Osteoblast (primary cell): ENCODE results near the gene CROCC2. TPM values are rescaled to one million over a fixed set of nuclear protein-coding genes. Genes with fewer than 3 reads are reported as not detected.

Experiments used
- DNase-seq: peaks from one replicate; pipeline ENCODE4 v3.0.0; 2011; ENCODE audit warnings: low spot score, mixed read lengths; ENCODE audit not compliant: insufficient read length; ENCODE audit errors: missing footprints
- H2AFZ ChIP-seq: 2 replicates; pipeline ENCODE4 v1.6.0; 2011; ENCODE audit warnings: mild to moderate bottlenecking, low read length
- H3K27ac ChIP-seq: 2 replicates; pipeline ENCODE4 v1.5.1; 2011; ENCODE audit warnings: mild to moderate bottlenecking, low read depth, low read length, moderate library complexity
- H3K27me3 ChIP-seq: 2 replicates; pipeline ENCODE4 v1.6.0; 2012; ENCODE audit warnings: mild to moderate bottlenecking, control low read depth, inconsistent platforms, low read length, moderate library complexity; ENCODE audit not compliant: insufficient read depth
- H3K36me3 ChIP-seq: 2 replicates; pipeline ENCODE4 v1.5.1; 2011; ENCODE audit warnings: mild to moderate bottlenecking, low read length, control low read depth, moderate library complexity; ENCODE audit not compliant: insufficient read depth
- H3K4me1 ChIP-seq: 2 replicates; pipeline ENCODE4 v1.5.1; 2011; ENCODE audit warnings: mild to moderate bottlenecking, low read length, control low read depth, moderate library complexity; ENCODE audit not compliant: insufficient read depth
- H3K4me2 ChIP-seq: 2 replicates; pipeline ENCODE4 v1.6.0; 2011; ENCODE audit warnings: mild to moderate bottlenecking, low read length; ENCODE audit not compliant: insufficient read depth
- H3K4me3 ChIP-seq: fragments of 200-600 bp; sonication (generic); 3 replicates; pipeline ENCODE4 v1.5.1; 2012; ENCODE audit warnings: mild to moderate bottlenecking, low read length, inconsistent platforms; ENCODE audit not compliant: insufficient read depth
- H3K79me2 ChIP-seq: 2 replicates; pipeline ENCODE4 v1.6.0; 2012; ENCODE audit warnings: mild to moderate bottlenecking, low read length, control low read depth, inconsistent platforms; ENCODE audit not compliant: insufficient read depth
- H3K9me3 ChIP-seq: 2 replicates; pipeline ENCODE4 v1.5.1; 2011; ENCODE audit warnings: low read depth, low read length, control low read depth
- H4K20me1 ChIP-seq: 2 replicates; pipeline ENCODE4 v1.6.0; 2012; ENCODE audit warnings: mild to moderate bottlenecking, low read length, control low read depth; ENCODE audit not compliant: insufficient read depth
- total RNA-seq: library from RNA; depleted of rRNA; stranded (reverse); fragments of >200 nt; gene quantifications from 2 replicates; pipeline ENCODE4 v1.2.3, GENCODE V29; 2012
- TF ChIP-seq, protein P1 (sequence below): IDR thresholded peaks from 2 replicates; pipeline ENCODE4 v1.5.1; 2011; ENCODE audit warnings: mild to moderate bottlenecking, low read depth, low read length, moderate library complexity; ENCODE audit errors: extremely low read depth

The CROCC2 gene
- total RNA-seq, 1 donor = under 0.01 TPM

DNA sequence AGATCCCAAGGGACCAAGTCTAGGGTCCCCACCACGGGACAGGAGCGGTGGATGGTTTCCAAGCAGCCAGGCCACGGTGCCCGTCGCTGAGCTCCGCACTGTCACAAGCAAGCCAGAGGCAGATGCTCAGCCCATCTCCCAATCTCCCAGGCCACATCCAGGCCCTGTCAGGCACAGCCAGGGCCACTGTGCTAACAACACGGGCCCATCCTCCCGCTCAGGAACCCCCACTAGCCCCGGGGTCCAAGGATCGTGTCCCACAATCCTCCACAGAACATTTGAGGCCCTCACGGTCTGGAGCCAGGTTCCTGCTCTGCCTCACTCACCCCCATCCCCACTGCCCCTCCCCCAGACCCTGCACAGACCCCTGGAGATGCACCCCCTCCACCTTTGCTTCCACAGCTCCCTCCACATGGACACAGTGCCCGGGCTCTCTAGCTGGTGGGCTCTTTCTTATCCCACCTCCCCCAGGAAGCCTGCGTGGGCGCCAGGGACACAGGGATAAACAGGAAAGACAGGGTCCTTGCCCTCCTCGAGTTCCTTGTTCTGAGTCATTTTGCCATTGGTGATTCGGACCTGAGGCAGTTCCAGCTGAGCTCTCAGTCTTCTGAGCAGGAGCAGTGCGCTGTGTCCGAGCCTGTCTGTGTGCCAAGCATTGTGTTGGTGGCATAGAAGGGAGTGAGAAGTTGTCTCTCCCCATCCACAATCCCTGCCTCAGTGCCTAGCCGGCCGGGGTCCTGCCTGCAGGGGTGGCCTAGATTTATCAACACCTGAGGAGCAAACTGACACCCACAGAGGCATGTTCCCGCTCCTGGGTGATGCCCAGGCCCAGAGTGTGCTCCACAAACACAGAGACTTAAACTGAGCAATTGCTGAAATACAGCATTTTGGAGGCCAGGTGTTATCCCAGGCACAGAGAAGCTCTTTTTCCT is 7.0 kb downstream of the CROCC2 start:
- DNase-seq = no peak
- Histone ChIP-seq H2AFZ (peak overlapping the region; percentile 29), H4K20me1 (no peaks in the 10 kb centered on the region), H3K9me3 (no peaks in the 10 kb centered on the region), H3K79me2 (no peaks in the 10 kb centered on the region), H3K27me3 (peaks cover 7% of the 10 kb centered on the region), H3K27ac (no peak overlapping the region), H3K4me2 (no peak overlapping the region), H3K4me3 (no peak overlapping the region), H3K36me3 (no peaks in the 10 kb centered on the region), H3K4me1 (peaks cover 33% of the 10 kb centered on the region)
- TF ChIP-seq, protein P1, sequence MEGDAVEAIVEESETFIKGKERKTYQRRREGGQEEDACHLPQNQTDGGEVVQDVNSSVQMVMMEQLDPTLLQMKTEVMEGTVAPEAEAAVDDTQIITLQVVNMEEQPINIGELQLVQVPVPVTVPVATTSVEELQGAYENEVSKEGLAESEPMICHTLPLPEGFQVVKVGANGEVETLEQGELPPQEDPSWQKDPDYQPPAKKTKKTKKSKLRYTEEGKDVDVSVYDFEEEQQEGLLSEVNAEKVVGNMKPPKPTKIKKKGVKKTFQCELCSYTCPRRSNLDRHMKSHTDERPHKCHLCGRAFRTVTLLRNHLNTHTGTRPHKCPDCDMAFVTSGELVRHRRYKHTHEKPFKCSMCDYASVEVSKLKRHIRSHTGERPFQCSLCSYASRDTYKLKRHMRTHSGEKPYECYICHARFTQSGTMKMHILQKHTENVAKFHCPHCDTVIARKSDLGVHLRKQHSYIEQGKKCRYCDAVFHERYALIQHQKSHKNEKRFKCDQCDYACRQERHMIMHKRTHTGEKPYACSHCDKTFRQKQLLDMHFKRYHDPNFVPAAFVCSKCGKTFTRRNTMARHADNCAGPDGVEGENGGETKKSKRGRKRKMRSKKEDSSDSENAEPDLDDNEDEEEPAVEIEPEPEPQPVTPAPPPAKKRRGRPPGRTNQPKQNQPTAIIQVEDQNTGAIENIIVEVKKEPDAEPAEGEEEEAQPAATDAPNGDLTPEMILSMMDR = no peak

- H3K79me2 ChIP-seq = no peaks in the 10 kb centered on the region
- H3K36me3 ChIP-seq = no peaks in the 10 kb centered on the region
- H3K4me2 ChIP-seq = peak overlapping the region; percentile 0
- TF ChIP-seq, protein P1 = peak; percentile 80
- peaks cover 33% of the 10 kb centered on the region for H3K4me1 ChIP-seq
- H3K27ac ChIP-seq = no peak overlapping the region
- H4K20me1 ChIP-seq = no peaks in the 10 kb centered on the region
- no peaks in the 10 kb centered on the region for H3K9me3 ChIP-seq
- no peak overlapping the region for H3K4me3 ChIP-seq
- H3K27me3 ChIP-seq = peaks cover 7% of the 10 kb centered on the region
- H2AFZ ChIP-seq = peak overlapping the region; percentile 11
- DNase-seq = peak; percentile 97
These were observed 7.9 kb downstream of the CROCC2 start for GRCh38 chr2:240913810-240914644.

GRCh38 chr2:240914645-240915525 is 8.7 kb downstream of the CROCC2 start:
- TF ChIP-seq, protein P1 = no peak
- no peaks in the 10 kb centered on the region for H3K79me2 ChIP-seq
- H3K27ac ChIP-seq = no peak overlapping the region
- no peaks in the 10 kb centered on the region for H4K20me1 ChIP-seq
- DNase-seq = peak; percentile 91
- H3K9me3 ChIP-seq = no peaks in the 10 kb centered on the region
- H3K4me2 ChIP-seq = peak overlapping the region; percentile 0
- H3K36me3 ChIP-seq = no peaks in the 10 kb centered on the region
- no peak overlapping the region for H3K4me3 ChIP-seq
- H3K4me1 ChIP-seq = peaks cover 33% of the 10 kb centered on the region
- H2AFZ ChIP-seq = no peak overlapping the region
- peaks cover under 1% of the 10 kb centered on the region for H3K27me3 ChIP-seq
